SK-N-SH (cell line): ENCODE data around the gene UHMK1.

Experiments used
- CHD2 ChIP-seq: fragments of 150-350 bp; IDR thresholded peaks from 2 replicates; pipeline ENCODE4 v1.6.1; 2018; ENCODE audit warnings: low read length; ENCODE audit not compliant: partially characterized antibody
- CTCF ChIP-seq: fragments of 200-600 bp; sonication (generic); IDR thresholded peaks from 2 replicates; pipeline ENCODE4 v1.6.1; 2017; ENCODE audit warnings: antibody characterized with exemption, mild to moderate bottlenecking, moderate library complexity
- ELF1 ChIP-seq: IDR thresholded peaks from 2 replicates; pipeline ENCODE4 v1.4.0; 2012
- JUND ChIP-seq: IDR thresholded peaks from 2 replicates; pipeline ENCODE4 v1.4.0; 2012
- NFIC ChIP-seq: IDR thresholded peaks from 2 replicates; pipeline ENCODE4 v1.4.0; 2012; ENCODE audit warnings: borderline replicate concordance
- POLR2AphosphoS5 ChIP-seq: IDR thresholded peaks from 2 replicates; pipeline ENCODE4 v1.6.1; 2012; ENCODE audit warnings: low read depth, low read length
- RCOR1 ChIP-seq: fragments of 150-350 bp; IDR thresholded peaks from 2 replicates; pipeline ENCODE4 v1.6.1; 2017; ENCODE audit warnings: antibody characterized with exemption, low read length
- SMC3 ChIP-seq: IDR thresholded peaks from 2 replicates; pipeline ENCODE4 v1.6.1; 2012; ENCODE audit warnings: low read depth, low read length, improper control_type of control experiment
- ZBTB33 ChIP-seq: IDR thresholded peaks from 2 replicates; pipeline ENCODE4 v1.4.0; 2012; ENCODE audit warnings: low read depth, borderline replicate concordance

- TF ChIP-seq CTCF (no peak), SMC3 (no peak), NFIC (no peak), ZBTB33 (no peak), POLR2AphosphoS5 (no peak), ELF1 (no peak), CHD2 (no peak), JUND (no peak), RCOR1 (no peak)
These were observed 12.4 kb upstream of the UHMK1 start for GRCh38 chr1:162485236-162485635.
